Measurements from ENCODE around the gene HHEX. TPM values are rescaled to one million over a fixed set of nuclear protein-coding genes. Genes with fewer than 3 reads are reported as not detected.

HHEX gene
- total RNA-seq, 1 donor from 2014 or later, result 2.2 TPM

DNA sequence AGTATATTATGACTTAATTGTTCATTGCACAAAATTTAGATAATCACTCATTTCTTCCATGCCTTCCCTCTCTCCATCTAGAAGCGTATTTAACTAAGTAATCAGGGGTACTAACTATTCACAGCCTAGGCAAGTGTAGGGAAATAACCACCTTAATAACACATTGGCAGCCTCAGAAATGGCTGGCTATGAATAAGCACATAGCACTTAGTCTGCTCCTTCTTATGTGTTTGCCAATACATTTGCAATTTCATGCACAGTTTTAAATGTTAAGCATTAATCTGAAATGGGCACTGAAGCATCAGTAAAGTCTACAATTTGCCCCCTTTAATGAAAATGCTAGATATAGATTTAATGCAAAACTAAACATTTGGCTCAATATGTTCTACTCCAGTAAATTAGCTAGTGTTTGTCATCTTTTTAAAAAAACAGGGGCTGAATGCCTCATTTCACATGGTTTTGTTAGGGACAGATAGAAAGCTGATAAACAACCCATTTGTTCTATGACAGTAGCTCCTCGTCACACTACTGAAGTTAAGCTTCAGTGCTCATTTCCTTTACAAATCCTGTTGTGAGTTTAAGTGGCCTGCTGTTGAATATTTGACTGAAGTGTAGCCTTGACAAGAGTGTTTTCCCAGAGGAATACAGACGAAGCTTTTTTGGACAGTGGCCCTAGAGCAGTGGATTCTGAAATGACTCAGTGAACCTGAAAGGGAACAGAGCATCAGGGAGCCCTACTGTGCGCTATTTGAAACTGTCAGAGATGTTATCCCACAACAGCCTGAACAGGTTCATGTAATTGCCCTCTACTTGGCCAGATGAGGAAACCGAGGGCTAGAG lies 30.5 kb downstream of the HHEX start:
- DNase-seq (ENCODE audit: low read depth), result peak; percentile 19
- TF ChIP-seq, protein P1, sequence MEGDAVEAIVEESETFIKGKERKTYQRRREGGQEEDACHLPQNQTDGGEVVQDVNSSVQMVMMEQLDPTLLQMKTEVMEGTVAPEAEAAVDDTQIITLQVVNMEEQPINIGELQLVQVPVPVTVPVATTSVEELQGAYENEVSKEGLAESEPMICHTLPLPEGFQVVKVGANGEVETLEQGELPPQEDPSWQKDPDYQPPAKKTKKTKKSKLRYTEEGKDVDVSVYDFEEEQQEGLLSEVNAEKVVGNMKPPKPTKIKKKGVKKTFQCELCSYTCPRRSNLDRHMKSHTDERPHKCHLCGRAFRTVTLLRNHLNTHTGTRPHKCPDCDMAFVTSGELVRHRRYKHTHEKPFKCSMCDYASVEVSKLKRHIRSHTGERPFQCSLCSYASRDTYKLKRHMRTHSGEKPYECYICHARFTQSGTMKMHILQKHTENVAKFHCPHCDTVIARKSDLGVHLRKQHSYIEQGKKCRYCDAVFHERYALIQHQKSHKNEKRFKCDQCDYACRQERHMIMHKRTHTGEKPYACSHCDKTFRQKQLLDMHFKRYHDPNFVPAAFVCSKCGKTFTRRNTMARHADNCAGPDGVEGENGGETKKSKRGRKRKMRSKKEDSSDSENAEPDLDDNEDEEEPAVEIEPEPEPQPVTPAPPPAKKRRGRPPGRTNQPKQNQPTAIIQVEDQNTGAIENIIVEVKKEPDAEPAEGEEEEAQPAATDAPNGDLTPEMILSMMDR (conservative IDR thresholded peaks at IDR 0.05; ENCODE audit: low read depth, low read length), result no peak
- H3K4me3 ChIP-seq (ENCODE audit: low read depth, low read length), result no peak overlapping the region

DNA sequence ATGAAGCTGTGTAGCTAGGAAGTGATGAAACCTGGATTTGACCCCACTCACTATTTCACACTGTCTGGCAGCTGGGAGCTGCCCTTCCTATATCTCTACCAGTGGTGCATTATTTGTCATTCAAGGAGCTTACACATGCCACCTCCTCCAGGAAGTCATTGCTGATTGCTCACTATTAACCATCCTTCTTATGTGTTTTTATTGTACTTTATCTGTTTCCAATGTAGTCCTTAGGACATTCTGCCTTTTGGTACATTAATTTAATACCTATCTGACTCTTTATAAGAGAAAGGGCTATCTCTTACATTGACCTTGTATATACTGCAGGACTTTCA lies 31.0 kb downstream of the HHEX start:
- TF ChIP-seq, protein P1 (conservative IDR thresholded peaks at IDR 0.05; ENCODE audit: low read depth, low read length), result no peak
- no peak overlapping the region for H3K4me3 ChIP-seq (ENCODE audit: low read depth, low read length)
- no peak for DNase-seq (ENCODE audit: low read depth)

DNA sequence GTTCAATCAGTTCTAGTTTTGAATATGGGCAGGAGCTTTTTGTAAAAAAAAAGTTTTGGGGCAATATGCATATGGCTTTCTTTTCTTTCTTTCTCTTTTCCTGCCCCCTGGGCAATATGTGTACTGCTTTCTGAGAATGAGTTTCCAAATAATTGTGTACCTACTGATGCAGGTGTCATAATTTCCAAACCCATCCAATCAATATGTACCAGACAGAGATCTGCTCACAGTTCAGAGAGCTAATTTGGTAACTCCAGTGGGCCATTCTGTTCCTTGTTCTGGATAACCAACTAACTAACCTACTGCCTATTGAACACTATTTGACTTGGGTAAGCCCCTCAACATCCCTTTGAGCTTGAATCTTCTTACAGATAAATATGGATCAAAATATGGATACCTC lies 32.6 kb downstream of the HHEX start:
- TF ChIP-seq, protein P1 (conservative IDR thresholded peaks at IDR 0.05; ENCODE audit: low read depth, low read length), result no peak
- DNase-seq (ENCODE audit: low read depth), result no peak
- no peak overlapping the region for H3K4me3 ChIP-seq (ENCODE audit: low read depth, low read length)

DNA sequence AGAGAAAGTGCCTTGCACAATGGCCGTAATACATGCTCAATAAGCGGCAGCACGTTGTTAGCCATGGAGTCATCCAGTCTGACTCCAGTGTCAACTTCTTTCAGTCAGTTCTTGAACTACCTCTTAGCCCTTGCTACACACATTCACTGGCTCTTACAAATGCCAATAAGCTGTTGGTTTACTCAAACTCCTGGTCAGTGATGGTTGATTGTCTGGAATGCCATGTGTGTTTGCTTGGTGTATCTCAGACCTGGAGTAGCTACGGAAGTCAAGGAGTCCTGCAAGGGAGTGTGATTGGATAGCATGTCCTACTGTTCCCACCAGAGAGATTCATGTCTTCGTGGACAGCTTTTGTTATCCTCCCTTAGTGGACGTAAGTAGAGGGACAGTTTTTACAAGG lies 37.4 kb downstream of the HHEX start:
- no peak overlapping the region for H3K4me3 ChIP-seq (ENCODE audit: low read depth, low read length)
- TF ChIP-seq, protein P1 (conservative IDR thresholded peaks at IDR 0.05; ENCODE audit: low read depth, low read length), result no peak
- no peak for DNase-seq (ENCODE audit: low read depth)

DNA sequence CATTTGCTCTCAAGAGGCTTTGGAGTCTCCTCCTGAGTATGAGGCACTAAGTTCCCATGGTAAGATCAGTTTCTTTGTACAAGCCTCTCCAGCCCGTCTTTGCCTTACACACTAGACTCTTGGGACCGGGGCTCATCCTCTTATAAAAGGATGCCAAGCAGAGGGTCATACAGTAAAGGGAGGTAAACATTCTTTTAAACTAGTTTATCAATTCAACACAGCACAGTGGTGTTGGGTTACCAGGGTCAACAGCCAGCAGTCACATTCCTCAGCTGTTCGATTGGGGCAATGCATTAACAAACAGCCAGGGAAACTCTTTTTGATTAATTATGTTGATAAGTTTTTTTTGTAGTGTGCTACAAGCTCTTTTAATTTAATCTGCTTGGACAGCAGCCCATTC lies 37.8 kb downstream of the HHEX start:
- TF ChIP-seq, protein P1 (conservative IDR thresholded peaks at IDR 0.05; ENCODE audit: low read depth, low read length), result no peak
- DNase-seq (ENCODE audit: low read depth), result no peak
- H3K4me3 ChIP-seq (ENCODE audit: low read depth, low read length), result no peak overlapping the region

DNA sequence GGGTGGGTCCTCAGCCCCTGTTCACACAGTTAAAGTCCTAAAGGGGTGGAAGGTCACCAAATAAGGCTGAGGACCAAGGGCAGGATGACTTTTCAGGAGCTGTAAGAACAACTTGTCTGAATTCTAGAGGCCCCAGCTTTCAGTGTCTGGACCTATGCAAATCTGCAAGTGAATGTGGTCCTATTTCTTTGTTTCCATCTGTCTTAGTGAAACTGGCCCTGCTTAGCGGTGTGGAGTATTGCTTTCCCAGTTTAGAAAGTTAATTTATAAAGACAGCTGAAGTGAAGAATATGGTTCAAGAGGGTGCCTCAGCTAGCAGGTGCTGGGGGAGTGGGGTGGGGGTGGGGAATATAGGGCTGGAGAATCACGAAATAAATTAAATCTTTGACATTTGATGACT lies 40.1 kb downstream of the HHEX start:
- TF ChIP-seq, protein P1 (conservative IDR thresholded peaks at IDR 0.05; ENCODE audit: low read depth, low read length), result no peak
- no peak for DNase-seq (ENCODE audit: low read depth)
- no peak overlapping the region for H3K4me3 ChIP-seq (ENCODE audit: low read depth, low read length)

DNA sequence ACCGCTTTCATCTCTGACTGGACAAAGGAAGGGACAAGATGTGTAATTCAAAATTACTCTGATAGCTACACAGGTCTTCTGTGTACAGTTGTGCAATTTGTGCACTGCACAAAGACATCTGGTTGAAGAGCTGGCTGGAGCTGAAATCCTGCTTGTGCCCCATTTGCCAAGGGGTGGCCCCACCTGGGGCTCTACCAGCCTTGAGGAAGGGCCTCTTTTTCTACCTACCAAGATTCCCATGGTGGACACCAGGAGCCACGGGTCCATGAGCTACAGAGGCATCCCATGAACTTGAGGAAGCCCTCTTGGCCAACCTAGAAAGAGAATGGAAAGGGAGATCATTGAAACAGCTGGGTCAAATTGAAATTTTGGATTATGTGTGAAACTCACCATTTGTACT lies 43.2 kb downstream of the HHEX start:
- DNase-seq (ENCODE audit: low read depth), result no peak
- TF ChIP-seq, protein P1 (conservative IDR thresholded peaks at IDR 0.05; ENCODE audit: low read depth, low read length), result no peak
- H3K4me3 ChIP-seq (ENCODE audit: low read depth, low read length), result no peak overlapping the region
